Fibroblast of the aortic adventitia (primary cell): ENCODE data around the gene ZNF316. TPM values are rescaled to one million over a fixed set of nuclear protein-coding genes. Genes with fewer than 3 reads are reported as not detected.

Source experiments
- DNase-seq: peaks from one replicate; pipeline ENCODE4 v3.0.0-alpha.2; 2010; ENCODE audit warnings: low read depth
- H3K4me3 ChIP-seq: 2 replicates; pipeline ENCODE4 v1.5.1; 2011; ENCODE audit warnings: low read depth, mild to moderate bottlenecking, control low read depth, low read length, moderate library complexity
- total RNA-seq: library from RNA; depleted of rRNA; stranded (reverse); fragments of >200 nt; gene quantifications from 2 replicates; pipeline ENCODE4 v1.2.3, GENCODE V29; 2012; ENCODE audit warnings: low replicate concordance
- TF ChIP-seq, protein P1 (sequence below): IDR thresholded peaks from 2 replicates; pipeline ENCODE4 v1.5.1; 2011; ENCODE audit warnings: mild to moderate bottlenecking, low read length, control low read depth, inconsistent platforms; ENCODE audit not compliant: insufficient read depth

The ZNF316 gene
- total RNA-seq, 1 donor = 9.9 TPM

DNA sequence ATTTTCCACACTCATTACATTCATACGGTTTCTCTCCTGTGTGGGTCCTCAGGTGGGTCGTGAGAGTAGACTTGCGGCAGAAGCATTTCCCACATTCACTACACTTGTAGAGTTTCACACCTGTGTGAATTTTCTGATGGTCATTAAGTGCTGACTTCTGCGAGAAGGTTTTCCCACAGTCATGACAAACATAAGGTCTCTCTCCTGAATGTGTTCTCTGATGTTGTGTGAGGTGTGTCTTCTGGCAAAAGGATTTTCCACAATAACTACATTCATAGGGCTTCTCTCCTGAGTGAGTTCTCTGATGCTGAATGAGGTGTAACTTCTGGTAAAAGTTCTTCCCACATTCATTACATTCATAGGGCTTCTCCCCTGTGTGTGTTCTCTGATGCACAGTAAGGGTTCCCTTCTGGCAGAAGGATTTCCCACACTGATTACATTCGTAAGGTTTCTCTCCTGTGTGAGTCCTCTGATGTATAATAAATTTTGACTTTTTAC is 54.5 kb downstream of the ZNF316 start:
- peak; percentile 16 for DNase-seq
- no peak overlapping the region for H3K4me3 ChIP-seq
- TF ChIP-seq, protein P1, sequence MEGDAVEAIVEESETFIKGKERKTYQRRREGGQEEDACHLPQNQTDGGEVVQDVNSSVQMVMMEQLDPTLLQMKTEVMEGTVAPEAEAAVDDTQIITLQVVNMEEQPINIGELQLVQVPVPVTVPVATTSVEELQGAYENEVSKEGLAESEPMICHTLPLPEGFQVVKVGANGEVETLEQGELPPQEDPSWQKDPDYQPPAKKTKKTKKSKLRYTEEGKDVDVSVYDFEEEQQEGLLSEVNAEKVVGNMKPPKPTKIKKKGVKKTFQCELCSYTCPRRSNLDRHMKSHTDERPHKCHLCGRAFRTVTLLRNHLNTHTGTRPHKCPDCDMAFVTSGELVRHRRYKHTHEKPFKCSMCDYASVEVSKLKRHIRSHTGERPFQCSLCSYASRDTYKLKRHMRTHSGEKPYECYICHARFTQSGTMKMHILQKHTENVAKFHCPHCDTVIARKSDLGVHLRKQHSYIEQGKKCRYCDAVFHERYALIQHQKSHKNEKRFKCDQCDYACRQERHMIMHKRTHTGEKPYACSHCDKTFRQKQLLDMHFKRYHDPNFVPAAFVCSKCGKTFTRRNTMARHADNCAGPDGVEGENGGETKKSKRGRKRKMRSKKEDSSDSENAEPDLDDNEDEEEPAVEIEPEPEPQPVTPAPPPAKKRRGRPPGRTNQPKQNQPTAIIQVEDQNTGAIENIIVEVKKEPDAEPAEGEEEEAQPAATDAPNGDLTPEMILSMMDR = no peak

- TF ChIP-seq, protein P1 = no peak
- no peak for DNase-seq
- no peak overlapping the region for H3K4me3 ChIP-seq
Observed at GRCh38 chr7:6700793-6701192, 63.7 kb downstream of the ZNF316 start.

DNA sequence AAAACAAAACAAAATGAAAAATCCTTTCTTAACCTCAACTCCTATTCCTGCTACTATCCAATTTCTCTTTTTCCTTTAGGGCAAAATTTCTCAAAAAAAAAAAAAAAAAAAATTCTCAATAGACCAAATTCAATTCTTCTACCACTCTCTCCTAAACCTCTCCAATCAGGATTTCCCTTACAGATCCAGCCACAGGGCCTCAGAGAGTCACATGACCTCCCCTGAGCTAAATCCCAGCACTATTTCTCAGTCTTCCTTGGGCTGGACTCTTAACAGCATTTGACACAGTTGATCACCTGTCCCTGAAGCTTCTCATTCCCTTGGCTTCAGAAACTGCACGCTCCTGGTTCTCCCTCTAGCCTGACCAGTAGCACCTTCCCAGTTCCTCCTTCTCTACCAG is 64.7 kb downstream of the ZNF316 start:
- no peak overlapping the region for H3K4me3 ChIP-seq
- no peak for DNase-seq
- TF ChIP-seq, protein P1 = no peak

Other genes with a start within 250 kb of the ZNF316 start
- gene DAGLB, start 189.4 kb upstream of the ZNF316 start, total RNA-seq = 21.4 and 38.3 TPM in 2 replicates
- 57.0 and 434 TPM in 2 replicates for gene KDELR2, start 153.2 kb upstream of the ZNF316 start, total RNA-seq
- gene GRID2IP, start 85.9 kb upstream of the ZNF316 start, total RNA-seq = not detected in 2 replicates
- 51.2 and 63.8 TPM in 2 replicates for gene ZDHHC4, start 59.9 kb upstream of the ZNF316 start, total RNA-seq
- 8.7 and 10.8 TPM in 2 replicates for gene INTS15, start 47.3 kb upstream of the ZNF316 start, total RNA-seq
- 0.54 and 1.6 TPM in 2 replicates for gene ZNF853, start 21.7 kb upstream of the ZNF316 start, total RNA-seq
- gene ZNF12, start 69.6 kb downstream of the ZNF316 start, total RNA-seq = 16.9 and 36.9 TPM in 2 replicates
- gene RSPH10B2, start 116.8 kb downstream of the ZNF316 start, total RNA-seq = not detected in 2 replicates
- gene CCZ1B, start 189.0 kb downstream of the ZNF316 start, total RNA-seq = 45.6 and 114 TPM in 2 replicates